ENCODE data around the gene ZNF534.
"Not testable (repeated sequence)": the region's sequence is repeated elsewhere in the genome, so short reads cannot be mapped to it uniquely, and the experiment has no call there.

The ZNF534 gene

GRCh38 chr19:52500474-52500873, 71.5 kb downstream of the ZNF534 start:
- not testable (repeated sequence) for DNase-seq

- DNase-seq, result not testable (repeated sequence)
Observed at GRCh38 chr19:52500991-52501390, 72.0 kb downstream of the ZNF534 start.
